Glomerular endothelial cell (primary cell): ENCODE data around the gene RBPMS2. TPM values are rescaled to one million over a fixed set of nuclear protein-coding genes. Genes with fewer than 3 reads are reported as not detected.

ENCODE experiments used
- DNase-seq: peaks from one replicate; pipeline ENCODE4 v3.0.0-alpha.2; 2011; ENCODE audit warnings: low read depth, low spot score; ENCODE audit errors: extremely low read depth
- total RNA-seq: library from RNA; depleted of rRNA; stranded (reverse); fragments of >200 nt; gene quantifications from 2 replicates; pipeline ENCODE4 v1.2.3, GENCODE V29; 2015

Gene RBPMS2
- total RNA-seq, 1 donor from 2014 or later = 2.5 TPM

DNA sequence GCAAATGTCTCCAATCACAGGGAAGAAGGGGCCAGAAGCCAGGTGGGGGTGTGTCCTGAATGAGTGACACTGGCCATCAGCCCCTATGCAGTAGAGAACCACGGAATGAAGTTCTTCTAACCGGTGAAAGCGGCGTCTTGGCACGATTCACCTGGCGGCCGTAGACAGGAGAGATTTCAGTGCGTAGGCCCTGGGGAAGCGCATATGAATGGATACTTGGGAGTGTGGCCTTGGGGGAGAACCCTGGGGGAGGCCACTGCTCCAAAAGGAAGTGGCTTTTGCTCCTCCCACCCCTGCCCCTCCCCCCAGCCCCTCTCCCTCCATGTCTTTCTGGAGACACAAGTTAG is 43.6 kb downstream of the RBPMS2 start:
- DNase-seq = no peak

GRCh38 chr15:64731012-64731804 is 44.2 kb downstream of the RBPMS2 start:
- DNase-seq = peak; percentile 22

DNA sequence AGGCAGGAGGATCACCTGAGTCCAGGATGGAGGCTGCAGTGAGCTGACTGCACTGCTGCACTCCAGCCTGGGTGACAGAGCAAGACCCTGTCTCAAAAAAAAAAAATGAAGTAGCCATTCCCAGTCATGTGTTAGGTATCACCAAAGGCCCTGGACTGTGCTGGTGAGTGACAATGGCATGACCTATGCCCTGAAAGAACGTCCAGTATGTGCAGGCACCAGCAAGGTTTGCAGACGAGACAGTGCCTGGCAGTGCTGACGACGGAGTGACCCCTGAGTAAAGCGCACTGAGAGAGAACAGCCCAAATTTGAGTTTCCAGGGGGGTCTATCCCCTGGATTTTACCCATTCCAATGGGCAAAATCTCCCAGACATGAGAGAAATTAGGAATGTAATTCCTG is 45.2 kb downstream of the RBPMS2 start:
- DNase-seq = no peak

GRCh38 chr15:64720188-64720587 is 55.2 kb downstream of the RBPMS2 start:
- DNase-seq = no peak

DNA sequence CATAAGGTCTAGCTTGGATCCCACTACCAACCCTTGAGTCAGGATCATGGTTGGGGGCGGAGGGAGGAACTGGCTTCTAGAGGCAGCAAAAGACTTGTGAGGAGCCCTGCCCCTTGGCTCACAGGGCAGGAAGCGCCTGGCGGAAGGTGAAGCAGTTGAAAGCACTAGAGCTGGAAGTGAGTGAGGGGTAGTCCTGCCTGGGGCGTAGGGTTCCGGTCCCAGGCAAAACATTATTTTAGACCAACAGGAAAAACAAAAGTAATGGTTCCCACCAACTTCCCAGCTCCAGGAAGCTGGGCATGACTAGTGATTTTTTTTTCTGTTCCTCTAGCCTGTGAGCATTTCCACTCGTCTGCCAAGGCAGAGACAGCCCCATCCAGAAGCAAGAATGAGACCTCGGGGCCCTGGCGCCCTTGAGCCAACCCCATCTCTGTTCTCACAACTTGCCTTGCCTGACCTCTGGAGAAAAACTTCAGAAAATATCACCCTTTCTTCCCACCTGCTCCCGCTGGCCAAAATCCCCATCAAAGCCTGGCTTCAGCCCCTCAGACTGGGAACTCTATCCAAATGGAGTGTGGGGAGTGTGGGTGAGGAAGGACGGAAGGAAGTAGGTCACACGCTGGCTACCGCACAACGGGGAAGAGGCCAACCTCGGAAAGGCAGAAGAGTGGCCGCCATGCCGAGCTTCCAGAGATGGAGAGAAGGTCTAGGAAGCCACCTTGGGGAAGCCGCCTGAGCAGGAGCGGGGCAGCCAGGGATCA is 57.5 kb downstream of the RBPMS2 start:
- peak; percentile 48 for DNase-seq

- no peak for DNase-seq
Measured at GRCh38 chr15:64717130-64717529, 58.3 kb downstream of the RBPMS2 start.

GRCh38 chr15:64716452-64716851 is 58.9 kb downstream of the RBPMS2 start:
- DNase-seq = no peak

GRCh38 chr15:64713592-64713991 is 61.8 kb downstream of the RBPMS2 start:
- DNase-seq = no peak

- DNase-seq = no peak
Measured at GRCh38 chr15:64712353-64712752, 63.0 kb downstream of the RBPMS2 start.

- DNase-seq = no peak
Measured at GRCh38 chr15:64710676-64711428, 64.5 kb downstream of the RBPMS2 start.

DNA sequence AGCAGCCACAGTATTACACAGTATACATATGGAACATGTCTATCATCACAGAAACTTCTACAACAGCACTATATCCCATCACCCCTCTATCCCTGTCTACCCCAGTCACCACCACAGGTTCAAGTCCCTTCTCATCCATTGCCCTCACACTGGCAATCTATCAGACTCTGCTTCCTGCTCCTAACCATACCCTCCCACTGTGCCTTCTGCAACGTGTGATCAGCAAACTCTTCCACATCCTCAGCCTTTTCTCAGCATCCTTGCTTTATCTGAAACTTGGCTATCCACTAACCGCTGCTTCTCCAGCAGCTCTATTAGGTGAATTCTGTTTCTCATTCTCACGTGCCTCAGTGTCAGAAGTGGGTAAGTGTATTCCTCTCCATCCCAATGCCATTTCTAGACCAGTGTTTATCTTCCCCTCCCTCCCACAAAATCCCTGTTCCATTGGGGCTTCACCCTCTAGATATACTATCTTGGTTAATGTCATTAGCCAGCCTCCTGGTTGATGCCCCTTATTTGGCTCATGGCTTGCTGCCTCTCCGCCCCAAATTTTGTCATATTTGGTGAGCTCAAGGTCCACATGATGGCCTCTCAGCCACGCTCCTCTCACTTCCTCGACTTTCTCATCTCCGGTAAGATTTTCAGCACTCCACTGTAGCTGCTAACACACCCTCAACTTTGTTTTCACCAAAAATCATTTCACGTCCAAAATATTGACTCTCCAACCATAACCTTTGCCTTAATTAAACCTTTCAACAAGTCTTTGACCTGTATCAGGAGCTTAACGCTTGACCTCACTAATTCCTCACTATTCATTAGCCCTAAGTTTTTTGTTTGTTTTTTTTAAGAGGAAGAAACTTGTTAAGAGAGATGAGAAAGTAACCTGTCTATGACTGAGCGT is 69.1 kb downstream of the RBPMS2 start:
- no peak for DNase-seq

- DNase-seq = no peak
Measured at GRCh38 chr15:64705006-64705405, 70.4 kb downstream of the RBPMS2 start.

- DNase-seq = no peak
Measured at GRCh38 chr15:64703632-64703959, 71.8 kb downstream of the RBPMS2 start.

GRCh38 chr15:64702816-64703631 is 72.4 kb downstream of the RBPMS2 start:
- no peak for DNase-seq

DNA sequence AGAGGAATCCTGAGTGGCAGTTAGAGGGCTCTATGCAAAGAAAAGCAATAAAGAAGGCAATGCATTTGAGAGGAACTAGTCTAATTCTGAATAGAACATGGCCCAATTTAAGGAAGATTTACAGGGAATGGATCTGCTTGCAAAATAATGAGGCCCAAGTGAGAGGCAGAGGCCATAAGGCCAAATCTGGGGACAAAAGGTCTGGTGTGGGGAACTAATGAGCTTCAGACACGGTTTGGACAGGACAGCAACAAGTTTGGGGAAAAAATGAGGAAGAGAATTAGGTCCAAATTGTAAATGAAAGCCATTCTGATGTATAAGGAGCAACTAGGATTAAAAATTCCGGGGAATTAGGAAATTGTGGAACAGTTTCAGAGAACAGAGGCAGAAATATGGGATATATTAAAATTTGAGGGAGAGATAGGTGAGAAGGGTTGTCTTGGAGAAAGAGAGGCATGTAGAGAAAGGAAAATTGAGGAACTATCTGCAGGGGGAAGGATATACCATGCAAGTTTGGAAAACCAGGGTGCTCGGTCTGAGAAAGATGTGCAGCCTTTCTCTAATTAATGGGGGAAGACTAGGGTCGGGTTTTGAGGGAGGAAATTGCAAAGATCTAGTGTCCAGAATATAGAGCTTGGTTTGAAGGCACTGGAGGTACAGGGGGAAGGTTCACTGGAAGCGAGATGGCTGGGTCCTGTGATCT is 73.8 kb downstream of the RBPMS2 start:
- DNase-seq = no peak

GRCh38 chr15:64701051-64701450 is 74.3 kb downstream of the RBPMS2 start:
- DNase-seq = no peak

GRCh38 chr15:64699751-64700388 is 75.5 kb downstream of the RBPMS2 start:
- peak; percentile 42 for DNase-seq

DNA sequence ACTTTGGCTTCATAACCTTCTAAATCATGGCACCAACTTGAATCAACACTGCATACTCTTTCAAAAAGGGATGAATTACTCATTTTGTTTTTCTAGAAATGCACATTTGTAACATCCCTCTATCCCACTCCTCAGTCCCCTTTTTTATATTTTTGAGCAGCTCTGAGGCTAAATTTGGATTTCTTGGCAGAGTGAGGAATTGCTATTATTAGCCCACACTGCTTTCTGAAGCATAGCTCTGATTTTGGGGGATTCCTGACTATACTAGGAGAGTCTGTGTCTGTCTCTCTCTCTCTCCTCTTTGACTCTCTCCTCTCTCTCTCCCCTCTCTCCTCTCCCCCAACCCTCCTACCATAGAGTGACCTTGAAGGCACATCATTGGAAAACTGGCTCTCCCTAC is 76.6 kb downstream of the RBPMS2 start:
- DNase-seq = no peak

- DNase-seq = no peak
Measured at GRCh38 chr15:64697911-64698369, 77.4 kb downstream of the RBPMS2 start.
